HG02588 (cell line): ENCODE results near the gene ECSCR.

Experiments used
- ATAC-seq: cut with Tn5 transposase; IDR thresholded peaks from one replicate; pipeline ENCODE4 v1.9.1; 2021; ENCODE audit warnings: mild to moderate bottlenecking, moderate library complexity; ENCODE audit not compliant: unreplicated experiment

Gene ECSCR

GRCh38 chr5:139474890-139475791, 12.6 kb upstream of the ECSCR start:
- no peak for ATAC-seq

GRCh38 chr5:139473565-139473964, 11.0 kb upstream of the ECSCR start:
- no peak for ATAC-seq

GRCh38 chr5:139473105-139473504, 10.6 kb upstream of the ECSCR start:
- ATAC-seq, result no peak

GRCh38 chr5:139472386-139473030, 10.0 kb upstream of the ECSCR start:
- no peak for ATAC-seq

- no peak for ATAC-seq
These were observed 8.3 kb upstream of the ECSCR start, which contains the start of gene SMIM33 for GRCh38 chr5:139470821-139471300. SMIM33 (plus strand) TSS chr5:139471004; CDS start chr5:139471122, 118 bp downstream.

- ATAC-seq, result no peak
These were observed 5.9 kb upstream of the ECSCR start for GRCh38 chr5:139468421-139468931.

GRCh38 chr5:139461698-139462097, 845 bp downstream of the ECSCR start:
- ATAC-seq, result no peak

GRCh38 chr5:139461176-139461575, 1.4 kb downstream of the ECSCR start:
- no peak for ATAC-seq

GRCh38 chr5:139460455-139460854, 2.1 kb downstream of the ECSCR start:
- no peak for ATAC-seq

- no peak for ATAC-seq
These were observed 3.0 kb downstream of the ECSCR start for GRCh38 chr5:139459451-139459934.

- peak; percentile 42 for ATAC-seq
These were observed 3.7 kb downstream of the ECSCR start for GRCh38 chr5:139458580-139459407.

GRCh38 chr5:139457653-139458306, 4.8 kb downstream of the ECSCR start:
- ATAC-seq, result no peak

GRCh38 chr5:139457241-139457640, 5.3 kb downstream of the ECSCR start:
- ATAC-seq, result no peak

- no peak for ATAC-seq
These were observed 5.8 kb downstream of the ECSCR start for GRCh38 chr5:139456776-139457175.

GRCh38 chr5:139454568-139455290, 7.8 kb downstream of the ECSCR start:
- no peak for ATAC-seq

- no peak for ATAC-seq
These were observed 8.6 kb downstream of the ECSCR start for GRCh38 chr5:139453683-139454567.

GRCh38 chr5:139451878-139452660, 10.5 kb downstream of the ECSCR start:
- no peak for ATAC-seq

- ATAC-seq, result no peak
These were observed 11.4 kb downstream of the ECSCR start for GRCh38 chr5:139451176-139451575.
